ENCODE measurements around the gene SFT2D3. TPM values are rescaled to one million over a fixed set of nuclear protein-coding genes. Genes with fewer than 3 reads are reported as not detected.

SFT2D3 gene
- total and polyA plus RNA-seq, 4 donors: 2.4 to 4.9 (median 4.7) TPM; not detected in 1

GRCh38 chr2:127657232-127657595 is 44.1 kb upstream of the SFT2D3 start (continued):
- no peak for TF ChIP-seq FOXA1 (IDR thresholded peaks at IDR 0.05)
- TF ChIP-seq HNF4A (conservative IDR thresholded peaks at IDR 0.05): no peak
- TF ChIP-seq EGR1 (IDR thresholded peaks at IDR 0.05; ENCODE audit: low read depth in 2 of 2): no peak

GRCh38 chr2:127658146-127658545 is 43.2 kb upstream of the SFT2D3 start:
- peaks cover 10 to 22% (median 16%) of the 10 kb centered on the region in 4 donors for H3K4me1 ChIP-seq (ENCODE audit: control insufficient read depth in 4 of 4, insufficient read depth in 4 of 4, low read length in 3 of 4)
- H3K36me3 ChIP-seq (ENCODE audit: control insufficient read depth in 4 of 4, insufficient read depth in 3 of 4, low read depth in 1 of 4, low read length in 3 of 4): peaks cover 0 to 11% (median 1%) of the 10 kb centered on the region in 4 donors
- H3K27ac ChIP-seq (ENCODE audit: low read depth in 1 of 2, low read length in 2 of 2): no peak overlapping the region
- no peaks in the 10 kb centered on the region for H3K9me3 ChIP-seq (ENCODE audit: control insufficient read depth in 4 of 4, low read length in 3 of 4)
- no peak for DNase-seq (ENCODE audit: low spot score)
- no peak overlapping the region for H3K9ac ChIP-seq (ENCODE audit: low read depth in 1 of 2, low read length in 2 of 2)
- TF ChIP-seq FOXA1 (IDR thresholded peaks at IDR 0.05) (no peak), CTCF (IDR thresholded peaks at IDR 0.05; ENCODE audit: low read depth, low read length, missing input control) (no peak), RAD21 (IDR thresholded peaks at IDR 0.05) (no peak), EGR1 (IDR thresholded peaks at IDR 0.05; ENCODE audit: low read depth in 2 of 2) (no peak), HNF4G (IDR thresholded peaks at IDR 0.05) (no peak), ZBTB33 (IDR thresholded peaks at IDR 0.05) (no peak), HNF4A (conservative IDR thresholded peaks at IDR 0.05) (no peak), SP1 (IDR thresholded peaks at IDR 0.05) (no peak), REST (IDR thresholded peaks at IDR 0.05) (no peak), GABPA (IDR thresholded peaks at IDR 0.05 in 1 of 2, conservative IDR thresholded peaks at IDR 0.05 in 1 of 2) (no peak), JUND (IDR thresholded peaks at IDR 0.05) (no peak)
- no peak overlapping the region for H3K4me3 ChIP-seq (ENCODE audit: low read depth in 1 of 3, low read length in 3 of 3)
- 92% methylated on average over 6 of the region's 6 CpGs for WGBS
- H3K27me3 ChIP-seq (ENCODE audit: control insufficient read depth in 4 of 4, insufficient read depth in 4 of 4, low read length in 3 of 4): no peaks in the 10 kb centered on the region

- Histone ChIP-seq H3K4me1 (ENCODE audit: control insufficient read depth in 4 of 4, insufficient read depth in 4 of 4, low read length in 3 of 4) (peaks cover 16 to 29% (median 23%) of the 10 kb centered on the region in 4 donors), H3K4me3 (ENCODE audit: low read depth in 1 of 3, low read length in 3 of 3) (no peak overlapping the region), H3K9ac (ENCODE audit: low read depth in 1 of 2, low read length in 2 of 2) (no peak overlapping the region), H3K36me3 (ENCODE audit: control insufficient read depth in 4 of 4, insufficient read depth in 3 of 4, low read depth in 1 of 4, low read length in 3 of 4) (peaks cover 0 to 11% (median 1%) of the 10 kb centered on the region in 4 donors), H3K27ac (ENCODE audit: low read depth in 1 of 2, low read length in 2 of 2) (peak overlapping the region; percentile 21 to 61), H3K27me3 (ENCODE audit: control insufficient read depth in 4 of 4, insufficient read depth in 4 of 4, low read length in 3 of 4) (no peaks in the 10 kb centered on the region), H3K9me3 (ENCODE audit: control insufficient read depth in 4 of 4, low read length in 3 of 4) (no peaks in the 10 kb centered on the region)
- WGBS: 86% methylated on average over 20 of the region's 20 CpGs
- DNase-seq (ENCODE audit: low spot score): no peak
- TF ChIP-seq HNF4A (conservative IDR thresholded peaks at IDR 0.05) (no peak), ZBTB33 (IDR thresholded peaks at IDR 0.05) (no peak), RXRA (IDR thresholded peaks at IDR 0.05) (no peak), EGR1 (IDR thresholded peaks at IDR 0.05; ENCODE audit: low read depth in 2 of 2) (no peak), REST (IDR thresholded peaks at IDR 0.05) (no peak), FOXA1 (IDR thresholded peaks at IDR 0.05) (no peak), MAX (IDR thresholded peaks at IDR 0.05) (no peak), RAD21 (IDR thresholded peaks at IDR 0.05) (no peak), GABPA (IDR thresholded peaks at IDR 0.05 in 1 of 2, conservative IDR thresholded peaks at IDR 0.05 in 1 of 2) (no peak)
Measured at GRCh38 chr2:127658641-127659407, 42.5 kb upstream of the SFT2D3 start.
